ENCODE measurements around the gene EPS8.
"Not testable (repeated sequence)": the region's sequence is repeated elsewhere in the genome, so short reads cannot be mapped to it uniquely, and the experiment has no call there.

EPS8 gene

DNA sequence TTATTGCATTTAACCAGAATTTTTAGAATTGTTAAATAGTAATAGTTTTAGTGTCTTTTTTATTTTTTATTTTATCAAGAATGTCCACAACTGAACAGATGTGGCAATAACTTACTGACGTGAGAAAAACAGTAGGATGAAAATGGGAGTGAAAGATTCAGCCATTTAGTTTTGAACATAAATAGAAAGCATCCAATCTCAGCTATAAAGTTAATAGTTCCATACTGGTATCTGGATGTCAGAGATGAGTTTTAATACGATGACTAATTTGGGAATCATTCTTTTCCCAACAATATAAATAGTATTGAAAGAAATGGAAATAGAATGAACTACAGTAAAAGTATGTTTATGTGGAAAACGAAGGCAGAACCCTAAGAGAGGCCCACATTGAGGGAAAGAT lies 159.4 kb downstream of the EPS8 start:
- in situ Hi-C loops (cut with HindIII; ENCODE audit: low pct_ligation_motif_present, low sequenced_read_pairs) = no loop called here
- no peak for TF ChIP-seq CTCF (IDR thresholded peaks at IDR 0.05; ENCODE audit: low read depth, low read length, missing control alignments)
- Histone ChIP-seq H3K27me3 (replicated peaks) (no peaks in the 10 kb centered on the region), H3K4me3 (ENCODE audit: low read depth, low read length) (no peak overlapping the region), H3K36me3 (replicated peaks) (peaks cover 7% of the 10 kb centered on the region), H3K27ac (peak overlapping the region; percentile 98)
- no peak for DNase-seq

GRCh38 chr12:15629108-15629507 lies 160.1 kb downstream of the EPS8 start:
- H3K36me3 ChIP-seq (replicated peaks) = peaks cover 13% of the 10 kb centered on the region
- no peak overlapping the region for H3K4me3 ChIP-seq (ENCODE audit: low read depth, low read length)
- TF ChIP-seq CTCF (IDR thresholded peaks at IDR 0.05; ENCODE audit: low read depth, low read length, missing control alignments) = no peak
- H3K27ac ChIP-seq = peak overlapping the region; percentile 98
- in situ Hi-C loops (cut with HindIII; ENCODE audit: low pct_ligation_motif_present, low sequenced_read_pairs) = no loop called here
- H3K27me3 ChIP-seq (replicated peaks) = no peaks in the 10 kb centered on the region
- DNase-seq = peak; percentile 98

GRCh38 chr12:15627995-15628945 lies 160.9 kb downstream of the EPS8 start:
- DNase-seq = no peak
- Histone ChIP-seq H3K27me3 (replicated peaks) (no peaks in the 10 kb centered on the region), H3K27ac (peak overlapping the region; percentile 98), H3K36me3 (replicated peaks) (peaks cover 18% of the 10 kb centered on the region), H3K4me3 (ENCODE audit: low read depth, low read length) (no peak overlapping the region)
- no peak for TF ChIP-seq CTCF (IDR thresholded peaks at IDR 0.05; ENCODE audit: low read depth, low read length, missing control alignments)
- in situ Hi-C loops (cut with HindIII; ENCODE audit: low pct_ligation_motif_present, low sequenced_read_pairs) = no loop called here

- Histone ChIP-seq H3K4me3 (ENCODE audit: low read depth, low read length) (no peak overlapping the region), H3K27ac (no peak overlapping the region), H3K27me3 (replicated peaks) (no peaks in the 10 kb centered on the region), H3K36me3 (replicated peaks) (peaks cover 30% of the 10 kb centered on the region)
- in situ Hi-C loops (cut with HindIII; ENCODE audit: low pct_ligation_motif_present, low sequenced_read_pairs) = no loop called here
- no peak for DNase-seq
- TF ChIP-seq CTCF (IDR thresholded peaks at IDR 0.05; ENCODE audit: low read depth, low read length, missing control alignments) = no peak
Observed at GRCh38 chr12:15625075-15625474, 164.1 kb downstream of the EPS8 start.

- H3K27ac ChIP-seq = peak overlapping the region; percentile 61
- H3K27me3 ChIP-seq (replicated peaks) = no peaks in the 10 kb centered on the region
- in situ Hi-C loops (cut with HindIII; ENCODE audit: low pct_ligation_motif_present, low sequenced_read_pairs) = no loop called here
- no peak for TF ChIP-seq CTCF (IDR thresholded peaks at IDR 0.05; ENCODE audit: low read depth, low read length, missing control alignments)
- no peak for DNase-seq
- H3K36me3 ChIP-seq (replicated peaks) = peaks cover 40% of the 10 kb centered on the region
- no peak overlapping the region for H3K4me3 ChIP-seq (ENCODE audit: low read depth, low read length)
Observed at GRCh38 chr12:15620741-15621539, 168.2 kb downstream of the EPS8 start.

GRCh38 chr12:15616495-15616894 lies 172.7 kb downstream of the EPS8 start:
- peaks cover 16% of the 10 kb centered on the region for H3K36me3 ChIP-seq (replicated peaks)

More at GRCh38 chr12:15616495-15616894, 172.7 kb downstream of the EPS8 start:
- DNase-seq; H3K4me3 ChIP-seq (ENCODE audit: low read depth, low read length); H3K27me3 ChIP-seq (replicated peaks); in situ Hi-C loops (cut with HindIII; ENCODE audit: low pct_ligation_motif_present, low sequenced_read_pairs); H3K27ac ChIP-seq: not testable (repeated sequence)

Measured in brain microvascular endothelial cell (primary cell).